ENCODE data around the gene TNFSF10.

The TNFSF10 gene

DNA sequence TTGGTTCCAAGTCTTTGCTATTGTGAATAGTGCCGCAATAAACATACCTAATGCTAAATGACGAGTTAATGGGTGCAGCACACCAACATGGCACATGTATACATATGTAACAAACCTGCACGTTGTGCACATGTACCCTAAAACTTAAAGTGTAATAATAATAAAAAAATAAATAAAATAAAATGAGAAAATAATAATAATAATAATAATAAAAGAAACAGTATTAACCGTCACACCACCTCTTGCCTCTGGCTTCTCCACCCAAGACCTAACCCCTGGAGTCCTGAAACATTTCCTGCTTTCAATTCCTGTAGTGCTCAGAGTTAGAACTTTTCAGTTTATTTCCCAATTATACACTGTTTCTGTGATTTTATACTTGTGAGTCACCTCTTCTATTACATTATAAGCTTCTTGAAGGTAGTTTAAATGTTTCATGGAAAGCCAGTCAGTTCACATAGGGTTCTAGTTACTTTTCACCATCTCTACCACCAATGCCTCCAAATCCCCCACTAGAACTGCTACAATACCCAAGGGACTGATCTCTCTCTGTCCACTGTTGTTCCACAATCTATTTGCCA lies 56.6 kb downstream of the TNFSF10 start:
- H3K4me3 Mint-ChIP-seq, result no peak overlapping the region
- peaks cover 27% of the 10 kb centered on the region for H3K27me3 Mint-ChIP-seq
- H3K27ac Mint-ChIP-seq, result no peak overlapping the region
- H3K4me1 Mint-ChIP-seq (ENCODE audit: low read depth), result no peaks in the 10 kb centered on the region
- H3K9me3 Mint-ChIP-seq, result peaks cover under 1% of the 10 kb centered on the region
- H3K36me3 Mint-ChIP-seq (ENCODE audit: low read depth), result no peaks in the 10 kb centered on the region

DNA sequence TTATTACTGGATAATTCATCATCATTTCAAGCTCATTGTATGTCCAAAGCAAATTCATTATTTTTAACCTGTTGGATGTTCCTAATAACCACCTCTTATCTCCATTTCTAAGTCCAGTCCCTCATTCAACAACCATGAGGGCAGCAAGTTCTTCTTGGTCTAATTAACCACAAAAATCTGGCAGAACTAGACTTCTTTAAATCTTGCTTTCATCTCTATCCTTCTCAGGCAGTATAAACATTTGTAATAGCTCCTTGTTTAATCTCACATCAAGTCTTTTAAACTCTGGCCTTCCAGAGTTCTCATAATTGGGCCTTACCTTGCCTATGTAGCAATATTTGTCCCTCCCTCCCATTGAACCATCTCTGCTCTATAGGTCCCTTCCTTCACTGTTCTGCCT lies 57.9 kb downstream of the TNFSF10 start:
- no peak overlapping the region for H3K4me3 Mint-ChIP-seq
- no peaks in the 10 kb centered on the region for H3K4me1 Mint-ChIP-seq (ENCODE audit: low read depth)
- H3K27me3 Mint-ChIP-seq, result peaks cover 24% of the 10 kb centered on the region
- H3K36me3 Mint-ChIP-seq (ENCODE audit: low read depth), result no peaks in the 10 kb centered on the region
- no peak overlapping the region for H3K27ac Mint-ChIP-seq
- H3K9me3 Mint-ChIP-seq, result no peaks in the 10 kb centered on the region

DNA sequence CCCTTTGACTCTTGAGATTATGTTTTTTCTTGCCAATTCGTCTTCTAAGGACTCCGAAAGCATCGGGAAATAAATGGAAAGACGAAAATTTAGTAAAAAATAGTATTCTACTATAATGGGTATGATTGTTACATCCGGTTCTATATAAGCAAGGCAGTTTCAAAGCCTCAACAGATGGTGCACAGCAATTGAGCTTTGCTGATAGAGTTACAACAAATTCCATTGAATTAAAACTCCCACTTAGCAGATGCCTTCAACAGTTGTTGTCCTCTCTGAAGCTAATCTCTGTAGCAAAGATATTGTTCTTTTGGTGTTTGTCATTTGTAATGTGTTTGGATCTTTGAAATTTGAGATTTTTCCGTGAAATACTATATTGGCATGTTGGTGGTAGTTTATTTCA lies 58.9 kb downstream of the TNFSF10 start:
- Mint-ChIP-seq H3K36me3 (ENCODE audit: low read depth) (no peaks in the 10 kb centered on the region), H3K27ac (no peak overlapping the region), H3K9me3 (no peaks in the 10 kb centered on the region), H3K27me3 (peaks cover 22% of the 10 kb centered on the region), H3K4me3 (no peak overlapping the region), H3K4me1 (ENCODE audit: low read depth) (no peaks in the 10 kb centered on the region)

DNA sequence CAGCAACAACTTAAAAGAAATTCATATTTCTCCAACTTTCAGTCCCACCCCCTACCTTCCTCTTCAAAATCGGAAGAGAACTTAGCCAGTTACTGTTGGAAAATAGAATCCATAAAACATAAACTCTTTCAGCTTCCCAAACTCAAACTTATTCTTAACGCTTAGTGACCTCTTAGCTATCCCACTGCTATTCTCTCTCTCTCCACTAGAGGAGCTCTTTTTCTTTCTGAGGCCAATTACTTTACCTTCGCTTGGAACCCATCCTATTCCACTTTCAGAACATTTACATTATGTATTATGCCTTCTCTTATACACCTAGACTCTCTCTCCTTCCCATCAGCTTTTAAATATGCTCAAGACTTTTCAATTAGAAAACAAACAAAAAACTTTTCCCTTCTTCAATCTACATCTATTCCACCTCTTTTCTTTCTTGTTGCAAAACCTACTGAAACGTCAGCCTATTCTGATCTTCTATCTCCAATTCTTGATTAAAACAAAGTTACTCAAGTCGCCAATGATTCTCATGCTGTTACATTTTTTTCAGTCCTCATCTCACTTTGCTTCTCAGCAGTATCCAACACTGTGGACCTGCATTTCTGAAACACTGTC lies 61.6 kb downstream of the TNFSF10 start:
- no peak overlapping the region for H3K4me3 Mint-ChIP-seq
- no peaks in the 10 kb centered on the region for H3K36me3 Mint-ChIP-seq (ENCODE audit: low read depth)
- no peaks in the 10 kb centered on the region for H3K4me1 Mint-ChIP-seq (ENCODE audit: low read depth)
- peaks cover 2% of the 10 kb centered on the region for H3K27me3 Mint-ChIP-seq
- H3K27ac Mint-ChIP-seq, result no peak overlapping the region
- H3K9me3 Mint-ChIP-seq, result no peaks in the 10 kb centered on the region

DNA sequence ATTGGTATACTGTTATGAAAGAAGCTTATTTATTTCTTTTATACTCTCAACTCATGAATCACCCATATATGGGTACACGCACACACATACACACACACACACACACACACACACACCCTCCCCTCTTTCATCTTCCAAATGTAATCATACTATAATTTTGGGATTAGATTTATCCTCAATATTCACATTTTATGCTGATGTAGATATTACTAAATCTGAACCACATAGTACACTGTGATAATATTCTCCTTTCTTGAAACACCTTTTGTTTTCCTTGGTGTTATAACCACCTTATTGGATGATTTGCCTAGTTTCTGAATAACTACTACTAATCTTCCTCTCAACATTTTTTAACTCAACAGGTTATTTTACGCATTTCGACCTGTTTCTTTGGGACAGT lies 66.8 kb downstream of the TNFSF10 start:
- H3K4me1 Mint-ChIP-seq (ENCODE audit: low read depth), result no peaks in the 10 kb centered on the region
- peaks cover 38% of the 10 kb centered on the region for H3K27me3 Mint-ChIP-seq
- H3K4me3 Mint-ChIP-seq, result no peak overlapping the region
- no peaks in the 10 kb centered on the region for H3K9me3 Mint-ChIP-seq
- H3K36me3 Mint-ChIP-seq (ENCODE audit: low read depth), result no peaks in the 10 kb centered on the region
- H3K27ac Mint-ChIP-seq, result no peak overlapping the region
